K562 (cell line): Measurements from ENCODE around the gene ADK. TPM values are rescaled to one million over a fixed set of nuclear protein-coding genes. Genes with fewer than 3 reads are reported as not detected.

Source experiments
- ATF7 ChIP-seq: fragments of 450-650 bp; IDR thresholded peaks from 2 replicates; pipeline ENCODE4 v1.7.1; 2014; ENCODE audit warnings: mild to moderate bottlenecking, moderate library complexity
- CBFA2T3 ChIP-seq: fragments of 450-650 bp; IDR thresholded peaks from 2 replicates; pipeline ENCODE4 v1.6.1; 2017
- E2F5 ChIP-seq: sonication (generic); formaldehyde crosslinking; IDR thresholded peaks from 2 replicates; pipeline ENCODE4 v1.8.0; 2022; ENCODE audit warnings: mild to moderate bottlenecking, missing genetic modification reagents
- FOXM1 ChIP-seq, 2 experiments: fragments of 450-650 bp in 1 of 2; sonication (generic) in 1 of 2; formaldehyde crosslinking in 1 of 2; IDR thresholded peaks; 2 replicates each; pipeline versions ENCODE4 v1.6.1 to v1.9.0; 2017 to 2022; ENCODE audit warnings: low read depth in 2 of 2, mild to moderate bottlenecking in 2 of 2, missing genetic modification reagents in 1 of 2, moderate library complexity in 1 of 2
- NCOA6 ChIP-seq: fragments of 450-650 bp; IDR thresholded peaks from 2 replicates; pipeline ENCODE4 v1.6.1; 2017; ENCODE audit warnings: mild to moderate bottlenecking
- RAD21 ChIP-seq, 2 experiments: fragments of 250-450 bp in 1 of 2; fragments of 450-650 bp in 1 of 2; sonication (Bioruptor Pico) in 1 of 2; formaldehyde crosslinking in 1 of 2; IDR thresholded peaks in 1 of 2; conservative IDR thresholded peaks in 1 of 2; 2 replicates each; pipeline versions ENCODE4 v1.4.0 to v1.8.0; 2020 to 2022; ENCODE audit warnings: mild to moderate bottlenecking in 2 of 2, moderate library complexity in 1 of 2
- RB1 ChIP-seq: fragments of 450-650 bp; IDR thresholded peaks from 2 replicates; pipeline ENCODE4 v1.6.1; 2017; ENCODE audit warnings: low read depth, mild to moderate bottlenecking
- SPI1 ChIP-seq: IDR thresholded peaks from 2 replicates; pipeline ENCODE4 v1.6.1; 2011; ENCODE audit warnings: low read depth, low read length, control low read depth, borderline replicate concordance
- THRAP3 ChIP-seq: fragments of 450-650 bp; IDR thresholded peaks from 2 replicates; pipeline ENCODE4 v1.6.1; 2016; ENCODE audit warnings: mild to moderate bottlenecking, inconsistent platforms, borderline replicate concordance
- ZNF280A ChIP-seq: fragments of 450-650 bp; IDR thresholded peaks from 2 replicates; pipeline ENCODE4 v1.6.1; 2018; ENCODE audit warnings: mild to moderate bottlenecking, low read depth; ENCODE audit not compliant: partially characterized antibody
- polyA plus RNA-seq, 8 experiments: library from polyadenylated mRNA; depleted of rRNA in 4 of 8; stranded (reverse) in 5 of 8; unstranded in 3 of 8; fragments of >200 nt; fragmentation: Nextera tagmentation in 2 of 8; fragmentation: Illumina TruSeq in 1 of 8; extraction: Ambion mirVana in 2 of 8; extraction: Trizol in 1 of 8; gene quantifications; 2 replicates each; pipeline versions ENCODE4 v1.2.1 to v1.2.3, GENCODE V29; 2011 to 2014; ENCODE audit warnings: inconsistent platforms in 1 of 8, missing spikeins in 1 of 8
- total RNA-seq, 7 experiments: library from RNA; depleted of rRNA in 6 of 7; stranded (reverse); fragments of >200 nt in 6 of 7; fragmentation: Illumina TruSeq in 2 of 7; extraction: Trizol in 2 of 7; gene quantifications; 2 replicates each; pipeline versions ENCODE4 v1.2.1 to v1.2.3, GENCODE V29; 2011 to 2021; ENCODE audit warnings: low replicate concordance in 1 of 7
- TF ChIP-seq, protein P1 (sequence below), 2 experiments: fragments of 450-650 bp; formaldehyde crosslinking in 1 of 2; IDR thresholded peaks; 2 replicates each; pipeline versions ENCODE4 v1.4.0 to v1.6.1; 2014 to 2020; ENCODE audit warnings: mild to moderate bottlenecking in 2 of 2, borderline replicate concordance in 1 of 2, low read depth in 1 of 2

Gene ADK
- total and polyA plus RNA-seq, 9 of the 15 experiments (the other 6 are each of a cell fraction or from before 2014, with no cell fraction given), result 54.2 to 97.8 (median 73.6) TPM

DNA sequence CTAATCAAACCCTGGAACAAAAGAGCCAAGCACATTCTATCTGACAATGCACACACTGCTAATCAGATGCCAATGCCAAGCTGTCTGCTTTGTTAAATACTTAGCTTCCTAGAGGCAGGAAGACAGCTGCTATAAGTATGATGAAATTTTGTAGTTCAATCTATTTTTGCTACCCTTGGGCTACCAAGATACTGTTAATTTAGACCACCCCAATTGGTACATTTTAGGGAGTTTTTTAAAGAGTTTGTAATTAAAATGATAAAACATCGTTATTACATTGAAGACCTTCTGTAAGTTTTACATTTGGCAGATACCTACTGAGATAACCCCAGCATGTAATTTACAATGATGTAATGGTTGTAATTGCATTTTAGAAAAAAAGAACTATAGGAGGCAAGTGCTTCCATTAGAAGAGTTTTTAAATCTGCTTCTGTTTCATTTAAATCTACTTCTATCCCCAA is 268.5 kb downstream of the ADK start (continued):
- TF ChIP-seq E2F5 (no peak), RB1 (no peak), RAD21 (CRISPR knock-in tag; conservative IDR thresholded peaks at IDR 0.05 in 1 of 2, IDR thresholded peaks at IDR 0.05 in 1 of 2) (no peak), ATF7 (peak; percentile 33; the same call in 1 of the 2 replicates), ZNF280A (no peak), NCOA6 (no peak), THRAP3 (no peak), FOXM1 (IDR thresholded peaks at IDR 0.05; ENCODE audit: low read depth) (no peak), FOXM1 (CRISPR knock-in tag; IDR thresholded peaks at IDR 0.05; ENCODE audit: low read depth) (no peak), CBFA2T3 (peak; percentile 41; the same call in 1 of the 2 replicates), SPI1 (no peak)
- TF ChIP-seq, protein P1, sequence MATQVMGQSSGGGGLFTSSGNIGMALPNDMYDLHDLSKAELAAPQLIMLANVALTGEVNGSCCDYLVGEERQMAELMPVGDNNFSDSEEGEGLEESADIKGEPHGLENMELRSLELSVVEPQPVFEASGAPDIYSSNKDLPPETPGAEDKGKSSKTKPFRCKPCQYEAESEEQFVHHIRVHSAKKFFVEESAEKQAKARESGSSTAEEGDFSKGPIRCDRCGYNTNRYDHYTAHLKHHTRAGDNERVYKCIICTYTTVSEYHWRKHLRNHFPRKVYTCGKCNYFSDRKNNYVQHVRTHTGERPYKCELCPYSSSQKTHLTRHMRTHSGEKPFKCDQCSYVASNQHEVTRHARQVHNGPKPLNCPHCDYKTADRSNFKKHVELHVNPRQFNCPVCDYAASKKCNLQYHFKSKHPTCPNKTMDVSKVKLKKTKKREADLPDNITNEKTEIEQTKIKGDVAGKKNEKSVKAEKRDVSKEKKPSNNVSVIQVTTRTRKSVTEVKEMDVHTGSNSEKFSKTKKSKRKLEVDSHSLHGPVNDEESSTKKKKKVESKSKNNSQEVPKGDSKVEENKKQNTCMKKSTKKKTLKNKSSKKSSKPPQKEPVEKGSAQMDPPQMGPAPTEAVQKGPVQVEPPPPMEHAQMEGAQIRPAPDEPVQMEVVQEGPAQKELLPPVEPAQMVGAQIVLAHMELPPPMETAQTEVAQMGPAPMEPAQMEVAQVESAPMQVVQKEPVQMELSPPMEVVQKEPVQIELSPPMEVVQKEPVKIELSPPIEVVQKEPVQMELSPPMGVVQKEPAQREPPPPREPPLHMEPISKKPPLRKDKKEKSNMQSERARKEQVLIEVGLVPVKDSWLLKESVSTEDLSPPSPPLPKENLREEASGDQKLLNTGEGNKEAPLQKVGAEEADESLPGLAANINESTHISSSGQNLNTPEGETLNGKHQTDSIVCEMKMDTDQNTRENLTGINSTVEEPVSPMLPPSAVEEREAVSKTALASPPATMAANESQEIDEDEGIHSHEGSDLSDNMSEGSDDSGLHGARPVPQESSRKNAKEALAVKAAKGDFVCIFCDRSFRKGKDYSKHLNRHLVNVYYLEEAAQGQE (IDR thresholded peaks at IDR 0.05; ENCODE audit: borderline replicate concordance), result no peak
- TF ChIP-seq, protein P1 (CRISPR knock-in tag; IDR thresholded peaks at IDR 0.05; ENCODE audit: low read depth), result no peak
